SHP77 treated with DMSO at 0.1 percent for 48 hours (cell line): ENCODE results near the gene PTGER4.

Source experiments
- DNase-seq: peaks from one replicate; lab custom pipeline; 2025; lab: John Stamatoyannopoulos, UW

Gene PTGER4

GRCh38 chr5:40669606-40670390 is 9.9 kb upstream of the PTGER4 start:
- DNase-seq, result no peak

GRCh38 chr5:40672425-40672824 is 7.3 kb upstream of the PTGER4 start:
- no peak for DNase-seq

DNA sequence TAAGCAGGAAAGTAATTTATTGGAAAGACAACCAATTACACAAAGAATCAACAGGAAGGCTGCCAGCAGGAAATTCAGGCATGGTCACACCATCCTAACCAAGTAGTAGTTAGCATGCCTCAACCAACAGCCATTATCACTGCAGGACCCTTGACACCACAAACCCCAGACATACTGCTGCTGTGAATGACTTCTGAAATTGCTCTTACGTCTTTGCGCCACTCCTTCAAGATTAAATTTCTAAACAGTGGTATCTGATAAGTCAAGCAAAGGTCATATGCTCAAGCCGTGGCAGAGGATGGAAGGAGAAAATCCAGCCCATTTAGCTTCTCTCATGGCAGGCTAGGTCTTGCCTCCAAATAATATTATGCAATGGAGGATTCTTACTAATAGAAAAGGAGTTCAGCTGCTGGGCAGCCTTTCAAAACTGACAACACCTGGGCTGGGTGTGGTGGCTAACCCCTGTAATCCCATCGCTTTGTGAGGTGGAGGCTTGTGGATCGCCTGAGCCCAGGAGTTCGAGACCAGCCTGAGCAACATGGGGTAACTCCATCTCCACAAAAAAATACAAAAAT is 5.0 kb upstream of the PTGER4 start:
- DNase-seq, result no peak

GRCh38 chr5:40675396-40676133 is 4.2 kb upstream of the PTGER4 start:
- DNase-seq, result no peak

- peak; percentile 61 for DNase-seq
Measured at GRCh38 chr5:40676613-40677343, 2.9 kb upstream of the PTGER4 start.

GRCh38 chr5:40677456-40677855 is 2.3 kb upstream of the PTGER4 start:
- no peak for DNase-seq

DNA sequence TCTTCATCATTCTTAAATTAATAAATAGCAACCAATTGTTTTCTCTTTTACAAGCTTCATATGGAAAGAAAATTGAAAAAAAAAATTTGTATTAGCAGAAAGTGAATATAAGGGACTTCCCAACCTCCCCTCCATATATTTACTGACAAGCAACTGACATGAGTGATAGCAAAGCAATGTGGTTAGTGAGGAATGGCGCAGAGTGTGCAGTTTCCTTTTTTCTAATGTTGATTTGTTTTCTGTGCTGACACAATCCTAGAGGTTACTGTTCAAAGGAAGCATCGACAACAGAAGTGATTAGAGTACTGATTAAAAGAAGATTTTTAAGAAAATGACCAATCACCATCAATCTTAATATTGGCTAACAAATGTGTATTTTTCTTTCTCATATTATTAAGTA is 1.7 kb upstream of the PTGER4 start:
- no peak for DNase-seq

DNA sequence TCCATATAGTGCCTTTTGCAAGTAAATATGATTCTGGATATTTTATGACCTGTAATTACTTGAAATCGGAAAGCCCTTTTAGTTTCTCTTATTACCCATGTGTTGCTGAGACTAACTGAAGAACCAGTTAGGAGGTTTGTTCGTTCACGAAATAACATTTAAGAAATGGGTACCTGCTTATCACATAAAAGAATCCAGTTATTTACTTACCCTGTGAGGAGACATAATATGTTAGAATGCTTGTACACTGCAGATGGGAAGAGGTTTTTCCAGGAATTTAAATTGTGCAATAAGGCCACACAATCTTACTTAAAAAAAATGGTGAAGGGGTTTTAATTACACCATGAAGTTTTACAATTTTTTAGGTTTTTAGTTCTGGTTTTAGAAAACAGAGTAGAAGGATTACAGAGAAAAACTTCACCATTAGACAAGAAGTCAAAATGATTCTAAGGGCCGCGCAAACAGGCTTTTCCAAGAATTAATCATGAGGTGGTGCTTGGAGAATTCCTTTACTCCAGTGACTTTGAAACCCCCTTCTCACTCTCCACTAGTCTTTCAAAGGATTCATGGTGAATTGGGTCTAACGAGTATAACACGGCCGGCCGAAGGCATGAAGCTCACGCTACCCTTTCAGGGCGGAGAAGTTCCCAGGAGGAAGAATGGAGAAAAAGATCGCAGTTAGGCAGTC is 1.1 kb upstream of the PTGER4 start:
- no peak for DNase-seq

GRCh38 chr5:40679148-40679912 is 385 bp upstream of the PTGER4 start:
- DNase-seq, result peak; percentile 93

- DNase-seq, result no peak
Measured at GRCh38 chr5:40680741-40681362, 1.1 kb downstream of the PTGER4 start.

GRCh38 chr5:40681363-40682153 is 1.8 kb downstream of the PTGER4 start:
- no peak for DNase-seq

DNA sequence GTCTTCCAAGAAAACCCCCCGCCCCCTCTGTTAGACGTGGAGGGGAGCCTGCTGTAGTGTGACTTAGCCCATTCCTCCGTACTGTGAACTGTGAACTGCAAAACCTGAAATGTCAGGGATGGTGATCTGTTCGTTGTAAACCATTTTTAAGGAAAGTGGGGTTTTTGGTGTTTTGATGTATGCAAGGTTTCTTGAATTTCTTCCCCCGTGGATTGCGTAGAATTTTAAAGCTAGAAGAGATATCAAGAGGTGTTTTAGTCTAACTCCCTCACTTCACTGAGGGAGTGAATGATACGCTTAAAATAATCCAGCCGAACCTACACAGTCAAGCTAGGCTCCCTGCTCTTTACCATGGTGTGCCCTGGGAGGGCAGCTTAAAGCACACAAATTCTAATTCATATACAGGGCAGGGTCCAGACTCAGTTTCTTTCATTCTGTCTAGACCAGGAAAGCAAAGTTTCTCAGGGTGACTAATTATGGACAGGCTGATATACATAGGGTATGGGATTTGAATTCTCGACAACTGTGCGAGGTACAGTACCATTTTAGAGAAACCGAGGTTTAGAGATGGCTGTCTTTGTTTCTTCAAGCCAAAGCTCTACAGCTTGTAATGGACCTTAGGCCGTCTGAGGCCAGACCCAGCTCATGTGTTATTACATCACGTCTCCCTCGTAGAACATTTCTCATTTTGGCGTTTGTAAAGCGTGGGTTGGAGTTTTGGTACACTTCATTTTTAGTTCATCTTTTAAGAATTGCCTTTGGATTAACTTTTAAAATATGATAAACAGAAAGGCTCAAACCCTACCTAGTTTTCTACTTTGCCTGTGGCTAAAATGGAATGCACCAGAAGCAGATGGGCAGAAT is 2.7 kb downstream of the PTGER4 start:
- no peak for DNase-seq

- no peak for DNase-seq
Measured at GRCh38 chr5:40683305-40683704, 3.6 kb downstream of the PTGER4 start.

GRCh38 chr5:40685193-40685592 is 5.5 kb downstream of the PTGER4 start:
- no peak for DNase-seq

DNA sequence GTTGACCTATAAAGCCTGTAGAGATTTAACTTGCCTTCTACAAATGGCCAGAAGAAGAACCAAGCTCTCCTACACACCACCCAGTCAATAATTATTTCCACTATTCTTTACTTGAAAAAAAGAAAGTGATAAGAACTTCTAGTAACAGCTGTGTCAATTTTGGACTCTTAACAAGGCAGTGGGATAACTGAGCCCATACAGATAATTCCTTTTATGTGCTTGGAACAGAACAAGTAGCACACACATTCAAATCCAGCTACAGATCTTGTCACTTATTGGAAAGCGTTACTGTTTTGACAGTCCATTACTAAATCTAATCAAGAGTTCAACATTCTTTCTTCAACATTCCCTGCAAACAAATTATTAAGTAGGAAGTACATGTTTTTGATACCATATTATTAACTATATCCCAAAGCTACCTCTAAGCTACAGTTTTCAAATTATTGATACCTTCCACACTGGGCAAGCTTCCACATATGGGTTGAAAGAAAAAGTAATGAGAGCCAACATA is 6.3 kb downstream of the PTGER4 start:
- DNase-seq, result no peak

DNA sequence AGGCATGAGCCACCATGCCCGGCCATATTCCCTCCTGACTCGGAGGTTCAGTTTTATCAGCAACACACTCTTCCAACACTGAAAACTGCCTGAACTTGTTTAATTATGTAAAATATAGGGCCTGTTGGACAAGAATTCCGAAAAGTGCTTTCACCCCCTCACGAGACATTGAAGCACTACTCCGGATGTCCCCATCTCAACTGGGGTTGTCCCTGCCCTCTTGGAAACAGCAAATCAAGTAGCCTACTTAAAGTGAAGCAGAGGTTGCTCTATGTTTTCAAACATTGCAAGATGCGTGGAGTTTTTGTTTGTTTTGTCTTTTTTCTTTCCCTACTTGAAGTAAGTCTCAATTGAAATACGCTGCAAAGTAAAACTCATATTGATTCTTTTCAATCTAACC is 7.6 kb downstream of the PTGER4 start:
- no peak for DNase-seq

GRCh38 chr5:40688127-40688761 is 8.5 kb downstream of the PTGER4 start:
- peak; percentile 89 for DNase-seq

- DNase-seq, result no peak
Measured at GRCh38 chr5:40688996-40689395, 9.3 kb downstream of the PTGER4 start.
